Thoracic aorta (tissue), 2 donors: Measurements from ENCODE around the gene STRAP. TPM values are rescaled to one million over a fixed set of nuclear protein-coding genes. Genes with fewer than 3 reads are reported as not detected.

ENCODE experiments used
- ATAC-seq: fragments of 150-250 bp; one replicate; pipeline ENCODE4 v1.8.0; 2017; ENCODE audit warnings: low read depth; ENCODE audit not compliant: insufficient number of reproducible peaks, low FRiP score
- DNase-seq: peaks from one replicate; pipeline ENCODE4 v3.0.0-alpha.2; 2020; ENCODE audit warnings: low spot score
- H3K27ac ChIP-seq, 2 donors: fragments of 200-600 bp; sonication (generic); 1 replicate in 1 of 2; 2 replicates in 1 of 2; pipeline ENCODE4 v1.5.1; 2016; ENCODE audit warnings: mild to moderate bottlenecking in 2 of 2, moderate library complexity in 2 of 2
- H3K27me3 ChIP-seq: fragments of 200-600 bp; sonication (generic); replicated peaks from 2 replicates; pipeline ENCODE4 v1.6.0; 2016; ENCODE audit warnings: mild to moderate bottlenecking; ENCODE audit not compliant: insufficient read depth
- H3K36me3 ChIP-seq: fragments of 200-600 bp; sonication (generic); one replicate; pipeline ENCODE4 v1.5.1; 2016
- H3K4me1 ChIP-seq, 2 donors: fragments of 200-600 bp; sonication (generic); 1 replicate in 1 of 2; 2 replicates in 1 of 2; pipeline versions ENCODE4 v1.5.1 to v1.6.0; 2016; ENCODE audit warnings: low read depth in 2 of 2, mild to moderate bottlenecking in 1 of 2; ENCODE audit not compliant: control insufficient read depth in 1 of 2
- H3K4me3 ChIP-seq: fragments of 200-600 bp; sonication (generic); 2 replicates; pipeline ENCODE4 v1.5.1; 2016; ENCODE audit warnings: mild to moderate bottlenecking
- H3K9me3 ChIP-seq: fragments of 200-600 bp; sonication (generic); 2 replicates; pipeline ENCODE4 v1.5.1; 2016
- CTCF ChIP-seq: fragments of 200-600 bp; sonication (generic); IDR thresholded peaks from one replicate; pipeline ENCODE4 v1.5.1; 2019; ENCODE audit warnings: antibody characterized with exemption
- total RNA-seq, 2 donors: library from RNA; depleted of rRNA; stranded (reverse); fragments of >200 nt; gene quantifications; one replicate each; pipeline versions ENCODE4 v1.1.0 to v1.2.3, GENCODE V29; 2016

Gene STRAP
- total RNA-seq, 2 donors from 2014 or later = 55.1 to 55.5 TPM

GRCh38 chr12:15852383-15852782 lies 29.8 kb upstream of the STRAP start:
- no peak for ATAC-seq

GRCh38 chr12:15853877-15854276 lies 28.3 kb upstream of the STRAP start:
- no peaks in the 10 kb centered on the region for H3K36me3 ChIP-seq
- H3K27me3 ChIP-seq = no peaks in the 10 kb centered on the region
- H3K9me3 ChIP-seq = no peaks in the 10 kb centered on the region
- H3K4me1 ChIP-seq = peaks cover 3 to 7% of the 10 kb centered on the region in 2 donors
- ATAC-seq = no peak
- H3K4me3 ChIP-seq = no peak overlapping the region
- H3K27ac ChIP-seq = no peak overlapping the region
- DNase-seq = no peak
- TF ChIP-seq CTCF = no peak

More at GRCh38 chr12:15852383-15852782, 29.8 kb upstream of the STRAP start:
- Histone ChIP-seq H3K36me3 (no peaks in the 10 kb centered on the region), H3K27me3 (no peaks in the 10 kb centered on the region), H3K4me3 (no peak overlapping the region), H3K9me3 (no peaks in the 10 kb centered on the region), H3K27ac (no peak overlapping the region), H3K4me1 (peaks cover 3 to 11% of the 10 kb centered on the region in 2 donors)
- no peak for DNase-seq
- no peak for TF ChIP-seq CTCF

GRCh38 chr12:15854916-15855315 lies 27.3 kb upstream of the STRAP start:
- H3K27ac ChIP-seq = no peak overlapping the region
- H3K9me3 ChIP-seq = no peaks in the 10 kb centered on the region
- H3K27me3 ChIP-seq = no peaks in the 10 kb centered on the region
- H3K4me3 ChIP-seq = no peak overlapping the region
- TF ChIP-seq CTCF = no peak
- DNase-seq = no peak
- H3K4me1 ChIP-seq = peaks cover 3 to 7% of the 10 kb centered on the region in 2 donors
- ATAC-seq = no peak
- H3K36me3 ChIP-seq = no peaks in the 10 kb centered on the region

DNA sequence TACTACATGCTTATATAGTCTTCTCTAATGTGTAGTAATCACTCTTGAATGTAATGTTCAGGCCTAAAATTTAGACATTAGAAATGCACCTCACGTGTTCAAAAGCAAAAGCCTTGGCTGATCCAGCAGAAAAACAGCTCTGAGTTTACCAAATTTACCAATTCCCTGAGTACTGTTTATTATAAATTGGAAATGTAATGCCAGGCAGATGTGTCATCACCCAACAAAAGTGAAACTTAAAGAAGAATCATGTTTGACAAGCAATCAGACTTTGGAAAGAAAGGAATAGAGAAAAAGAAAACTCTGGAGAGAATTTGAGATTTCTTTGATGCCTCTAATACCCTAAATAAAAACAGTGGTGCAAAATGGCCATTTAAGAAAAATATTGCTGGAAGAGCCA lies 26.5 kb upstream of the STRAP start:
- H3K9me3 ChIP-seq = no peaks in the 10 kb centered on the region
- DNase-seq (no peak), ATAC-seq (no peak)
- H3K27ac ChIP-seq = no peak overlapping the region
- no peak overlapping the region for H3K4me3 ChIP-seq
- TF ChIP-seq CTCF = no peak
- H3K4me1 ChIP-seq = peaks cover 3 to 7% of the 10 kb centered on the region in 2 donors
- no peaks in the 10 kb centered on the region for H3K27me3 ChIP-seq
- H3K36me3 ChIP-seq = no peaks in the 10 kb centered on the region

DNA sequence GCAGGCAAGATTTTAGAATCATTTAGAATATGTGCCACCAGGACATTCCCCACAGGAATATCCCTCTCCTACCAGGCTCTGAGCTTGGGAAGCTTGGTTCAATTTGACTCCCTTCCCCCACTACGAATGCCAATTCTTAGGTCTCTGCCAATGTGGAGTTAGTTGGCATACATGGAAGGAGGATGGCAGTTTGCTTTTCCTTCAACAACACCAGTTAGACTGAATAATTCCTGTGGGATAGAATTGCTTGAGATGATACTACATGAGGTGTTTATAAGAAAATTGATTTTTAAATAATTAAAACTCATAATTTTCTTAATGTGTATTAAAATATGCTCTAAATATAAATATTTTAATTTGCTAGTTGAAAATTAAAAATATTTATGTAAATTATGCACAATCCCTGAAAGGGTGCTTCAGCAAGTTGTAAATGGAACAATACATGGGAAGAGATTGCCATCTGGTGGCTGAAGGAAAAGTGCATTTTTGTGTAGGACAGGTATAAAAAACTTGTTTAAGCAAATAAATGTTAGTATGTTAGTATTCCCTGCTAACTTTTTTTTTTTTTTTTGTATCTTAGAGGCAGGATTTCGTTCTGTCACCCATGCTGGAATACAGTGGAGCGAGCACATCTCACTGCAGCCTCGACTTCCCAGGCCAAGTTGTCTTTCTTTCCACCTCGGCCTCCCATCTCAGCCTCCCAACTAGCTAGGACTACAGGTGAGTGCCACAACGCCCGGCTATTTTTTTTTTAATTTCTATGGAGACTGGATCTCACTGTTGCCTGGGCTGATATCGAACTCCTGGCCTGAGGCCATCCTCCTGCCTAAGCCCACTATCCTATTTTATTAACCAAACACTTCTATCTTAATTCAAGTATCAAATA lies 25.8 kb upstream of the STRAP start:
- Histone ChIP-seq H3K27ac (no peak overlapping the region), H3K4me3 (no peak overlapping the region), H3K36me3 (no peaks in the 10 kb centered on the region), H3K4me1 (peaks cover 3 to 7% of the 10 kb centered on the region in 2 donors), H3K9me3 (no peaks in the 10 kb centered on the region), H3K27me3 (no peaks in the 10 kb centered on the region)
- DNase-seq (peak; percentile 14), ATAC-seq (peak; percentile 38)
- peak; percentile 85 for TF ChIP-seq CTCF
